SJCRH30 (cell line): ENCODE measurements around the gene SLC6A6. TPM values are rescaled to one million over a fixed set of nuclear protein-coding genes. Genes with fewer than 3 reads are reported as not detected.

Experiments
- DNase-seq, 2 experiments: peaks; one replicate each; pipeline ENCODE4 v3.0.0-alpha.2; 2015 to 2020
- H3K27ac ChIP-seq: fragments of 250-450 bp; sonication (Bioruptor Pico); 2 replicates; pipeline ENCODE4 v1.5.1; 2020; ENCODE audit warnings: mild to moderate bottlenecking, moderate library complexity
- H3K27me3 ChIP-seq: fragments of 250-450 bp; sonication (Bioruptor Pico); 2 replicates; pipeline ENCODE4 v1.5.1; 2020; ENCODE audit warnings: mild to moderate bottlenecking, moderate library complexity
- H3K36me3 ChIP-seq: fragments of 250-450 bp; sonication (Bioruptor Pico); 2 replicates; pipeline ENCODE4 v1.5.1; 2020; ENCODE audit warnings: mild to moderate bottlenecking, moderate library complexity
- H3K4me1 ChIP-seq: fragments of 250-450 bp; sonication (Bioruptor Pico); 2 replicates; pipeline ENCODE4 v1.5.1; 2020; ENCODE audit warnings: mild to moderate bottlenecking, moderate library complexity
- H3K4me3 ChIP-seq: fragments of 250-450 bp; sonication (Bioruptor Pico); 2 replicates; pipeline ENCODE4 v1.5.1; 2020; ENCODE audit warnings: mild to moderate bottlenecking, moderate library complexity
- H3K9me3 ChIP-seq: fragments of 250-450 bp; sonication (Bioruptor Pico); replicated peaks from 2 replicates; pipeline ENCODE4 v1.5.1; 2020; ENCODE audit warnings: mild to moderate bottlenecking, moderate library complexity
- total RNA-seq: library from RNA; depleted of rRNA; stranded (reverse); fragments of >200 nt; shearing (Covaris generic); gene quantifications from 2 replicates; pipeline ENCODE4 v1.2.3, GENCODE V29; 2014

Gene SLC6A6
- total RNA-seq, 1 experiment from 2014 or later = 10.9 TPM

DNA sequence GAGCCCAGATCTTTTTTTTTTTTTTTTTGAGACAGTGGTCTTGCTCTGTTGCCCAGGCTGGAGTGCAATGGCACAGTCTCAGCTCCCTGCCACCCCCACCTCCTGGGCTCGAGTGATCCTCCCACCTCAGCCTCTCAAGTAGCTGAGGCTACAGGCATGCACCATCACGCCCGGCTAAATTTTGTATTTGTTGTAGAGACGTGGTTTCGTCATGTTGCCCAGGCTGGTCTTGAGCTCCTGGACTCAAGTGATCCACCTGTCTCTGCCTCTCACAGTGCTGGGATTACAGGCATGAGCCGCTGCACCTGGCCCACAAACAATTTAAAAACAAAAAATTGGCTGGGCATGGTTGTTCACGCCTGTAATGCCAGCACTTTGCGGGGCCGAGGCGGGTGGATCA lies 22.6 kb upstream of the SLC6A6 start:
- Histone ChIP-seq H3K4me3 (no peak overlapping the region), H3K4me1 (peaks cover 24% of the 10 kb centered on the region), H3K27me3 (no peaks in the 10 kb centered on the region), H3K36me3 (no peaks in the 10 kb centered on the region), H3K9me3 (no peaks in the 10 kb centered on the region), H3K27ac (no peak overlapping the region)
- peak; percentile 85 to 91 for DNase-seq

DNA sequence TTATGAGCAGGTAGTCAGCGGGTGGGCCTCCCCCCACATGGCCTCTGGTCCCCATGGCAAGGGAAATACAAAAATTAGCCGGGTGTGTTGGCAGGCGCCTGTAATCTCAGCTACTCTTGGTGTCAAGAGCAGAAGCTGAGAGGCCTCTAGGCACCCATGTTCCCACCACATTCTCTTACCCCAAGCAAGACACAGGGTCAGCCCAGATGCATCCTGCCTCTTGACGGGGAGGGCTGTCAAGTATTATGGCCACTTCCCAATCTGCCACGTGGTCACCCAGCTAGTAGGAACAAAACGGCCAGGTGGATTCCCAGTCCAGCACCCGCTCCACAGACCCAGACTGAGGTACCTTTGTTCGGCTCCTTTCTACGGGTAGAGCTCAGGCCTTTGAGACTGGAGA lies 16.2 kb upstream of the SLC6A6 start:
- Histone ChIP-seq H3K4me1 (peaks cover 15% of the 10 kb centered on the region), H3K27me3 (no peaks in the 10 kb centered on the region), H3K36me3 (no peaks in the 10 kb centered on the region), H3K4me3 (no peak overlapping the region), H3K9me3 (no peaks in the 10 kb centered on the region), H3K27ac (no peak overlapping the region)
- no peak for DNase-seq

DNA sequence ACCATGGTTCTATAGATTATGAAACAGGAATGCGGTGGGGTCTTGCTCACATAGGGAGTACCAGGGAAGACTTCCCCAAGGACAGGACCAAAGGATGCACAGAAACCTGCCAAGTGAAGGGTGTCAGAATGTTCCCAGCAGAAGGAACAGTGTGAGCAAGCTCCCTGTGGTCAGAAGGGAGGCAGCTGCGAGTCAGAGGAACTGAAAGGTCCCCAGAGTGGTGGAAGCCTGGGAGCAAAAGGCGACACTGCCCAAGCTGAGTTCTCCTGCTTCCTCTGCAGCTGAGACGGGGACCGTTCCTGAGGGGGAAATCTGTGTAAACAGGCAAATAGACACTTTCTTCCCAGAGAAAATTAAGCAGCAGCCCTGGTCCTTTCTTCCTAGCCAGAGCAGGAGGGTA lies 14.2 kb upstream of the SLC6A6 start:
- H3K27ac ChIP-seq = no peak overlapping the region
- no peak for DNase-seq

DNA sequence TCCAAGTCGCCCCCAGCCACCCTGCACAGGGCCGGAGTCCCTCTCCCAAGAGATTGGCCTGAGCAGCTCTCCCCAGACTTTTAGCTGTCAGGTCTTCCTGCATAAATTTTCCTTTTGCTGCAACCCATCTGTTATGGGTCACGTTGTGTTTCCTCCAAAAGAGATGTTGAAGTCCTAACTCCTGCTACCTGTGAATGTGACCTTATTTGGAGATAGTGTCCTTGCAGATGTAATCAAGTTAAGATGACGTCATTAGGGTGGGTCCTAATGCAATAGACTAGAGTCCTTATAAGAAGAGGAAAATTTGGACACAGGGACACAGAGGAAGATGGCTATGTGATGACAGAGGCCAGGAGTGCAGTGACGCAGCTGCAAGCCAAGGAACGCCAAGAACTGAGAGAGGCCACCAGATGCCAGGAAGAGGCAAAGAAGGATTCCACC lies 13.2 kb upstream of the SLC6A6 start:
- no peak overlapping the region for H3K27ac ChIP-seq
- H3K36me3 ChIP-seq = no peaks in the 10 kb centered on the region

More for the DNA sequence above, 14.2 kb upstream of the SLC6A6 start:
- Histone ChIP-seq H3K9me3 (no peaks in the 10 kb centered on the region), H3K4me3 (no peak overlapping the region), H3K4me1 (peaks cover 16% of the 10 kb centered on the region), H3K27me3 (no peaks in the 10 kb centered on the region), H3K36me3 (no peaks in the 10 kb centered on the region)

DNA sequence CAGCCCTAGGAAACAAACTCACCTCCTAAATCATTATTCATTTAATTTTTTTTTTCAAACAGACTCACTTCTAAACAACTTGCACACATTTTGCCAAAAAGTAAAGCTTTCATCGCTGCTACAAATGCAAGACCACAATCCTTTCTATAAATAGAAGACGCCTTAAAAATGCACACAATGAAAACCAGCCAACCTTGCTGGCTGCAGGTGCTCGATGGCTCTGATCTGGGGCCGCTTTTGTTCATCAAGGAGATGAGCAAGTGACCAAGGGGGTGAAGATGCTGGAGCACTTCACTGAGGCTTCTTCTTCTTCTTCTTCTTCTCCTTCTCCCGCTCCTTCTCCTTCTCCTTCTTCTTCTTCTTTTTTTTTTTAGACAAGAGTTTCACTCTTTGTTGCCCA lies 12.7 kb upstream of the SLC6A6 start:
- peaks cover 25% of the 10 kb centered on the region for H3K4me1 ChIP-seq
- H3K9me3 ChIP-seq = no peaks in the 10 kb centered on the region
- H3K4me3 ChIP-seq = no peak overlapping the region
- H3K27ac ChIP-seq = no peak overlapping the region
- DNase-seq = no peak
- no peaks in the 10 kb centered on the region for H3K36me3 ChIP-seq
- H3K27me3 ChIP-seq = no peaks in the 10 kb centered on the region

More for the DNA sequence above, 13.2 kb upstream of the SLC6A6 start:
- Histone ChIP-seq H3K4me3 (no peak overlapping the region), H3K4me1 (peaks cover 25% of the 10 kb centered on the region), H3K27me3 (no peaks in the 10 kb centered on the region), H3K9me3 (no peaks in the 10 kb centered on the region)
- DNase-seq = no peak

DNA sequence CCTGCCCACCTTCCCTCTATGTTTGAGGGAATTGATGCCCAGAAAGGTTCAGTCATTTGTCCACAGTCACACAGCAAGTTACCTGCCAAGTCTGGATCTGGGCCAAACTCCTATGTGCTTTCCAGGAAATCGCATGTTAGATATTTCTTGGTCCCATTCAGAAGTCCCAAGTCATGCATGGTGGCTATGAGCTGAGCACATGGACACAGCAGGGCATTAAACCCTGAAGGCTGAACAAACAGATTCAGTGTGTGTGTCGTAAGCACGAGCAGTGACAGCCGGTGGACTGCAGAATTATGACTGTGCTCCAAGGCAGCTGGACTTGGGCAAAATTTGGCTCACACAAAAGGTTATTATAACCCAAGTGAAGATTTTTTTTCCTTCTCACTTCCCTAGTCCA lies 11.4 kb upstream of the SLC6A6 start:
- H3K4me3 ChIP-seq = no peak overlapping the region
- H3K27me3 ChIP-seq = no peaks in the 10 kb centered on the region
- no peaks in the 10 kb centered on the region for H3K36me3 ChIP-seq
- peak; percentile 82 to 90 for DNase-seq
- H3K4me1 ChIP-seq = peaks cover 25% of the 10 kb centered on the region
- no peaks in the 10 kb centered on the region for H3K9me3 ChIP-seq
- peak overlapping the region; percentile 81 for H3K27ac ChIP-seq

DNA sequence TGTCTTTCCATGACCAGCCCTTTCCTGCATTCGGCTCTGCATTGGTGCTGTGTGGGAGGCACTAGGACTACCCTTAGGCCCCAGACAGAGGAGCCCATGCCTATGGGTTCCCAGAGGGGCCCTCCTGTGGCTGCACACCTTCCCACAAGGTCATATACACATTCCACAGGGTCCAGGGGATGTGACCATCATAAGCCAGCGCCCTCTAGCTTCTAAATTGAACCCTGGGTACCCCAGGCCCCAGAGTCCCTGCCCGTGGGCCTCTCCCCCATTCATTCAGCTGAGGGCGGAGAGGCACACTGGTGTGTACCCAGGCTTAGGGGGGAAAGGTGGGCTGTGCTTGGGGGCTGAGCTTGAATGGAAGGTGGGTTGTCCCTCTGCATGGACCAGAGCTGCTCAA lies 10.2 kb upstream of the SLC6A6 start:
- Histone ChIP-seq H3K27me3 (no peaks in the 10 kb centered on the region), H3K36me3 (no peaks in the 10 kb centered on the region), H3K4me3 (no peak overlapping the region), H3K4me1 (peaks cover 25% of the 10 kb centered on the region), H3K9me3 (no peaks in the 10 kb centered on the region), H3K27ac (no peak overlapping the region)
- DNase-seq = no peak

DNA sequence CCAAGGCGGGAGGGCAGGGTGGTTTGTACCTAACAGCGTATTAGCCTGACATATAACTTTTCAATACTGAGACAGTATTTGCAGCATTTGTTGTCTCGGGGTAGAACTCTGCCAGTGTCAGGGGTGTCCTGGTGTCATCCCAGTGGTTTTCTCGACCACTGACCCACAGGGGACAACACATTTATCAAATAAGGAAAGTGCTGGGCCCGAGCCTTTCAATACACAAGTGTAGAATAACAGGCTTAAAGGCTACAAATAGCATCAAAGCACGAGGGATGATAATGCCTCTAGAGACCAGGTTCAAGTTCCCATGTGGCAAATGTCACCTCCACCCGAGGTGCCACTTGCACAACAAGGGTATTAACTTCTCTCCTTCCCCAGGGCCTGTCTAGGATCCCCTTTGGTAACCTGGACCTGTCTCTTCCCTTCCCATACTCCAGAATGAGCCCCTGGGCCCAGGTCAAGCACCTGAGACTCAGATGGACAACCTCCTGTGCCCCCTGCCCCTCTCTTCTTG lies 9.5 kb upstream of the SLC6A6 start:
- H3K27ac ChIP-seq = no peak overlapping the region
- peaks cover 25% of the 10 kb centered on the region for H3K4me1 ChIP-seq
- H3K9me3 ChIP-seq = no peaks in the 10 kb centered on the region
- no peaks in the 10 kb centered on the region for H3K36me3 ChIP-seq
- no peak for DNase-seq
- no peak overlapping the region for H3K4me3 ChIP-seq
- H3K27me3 ChIP-seq = no peaks in the 10 kb centered on the region

DNA sequence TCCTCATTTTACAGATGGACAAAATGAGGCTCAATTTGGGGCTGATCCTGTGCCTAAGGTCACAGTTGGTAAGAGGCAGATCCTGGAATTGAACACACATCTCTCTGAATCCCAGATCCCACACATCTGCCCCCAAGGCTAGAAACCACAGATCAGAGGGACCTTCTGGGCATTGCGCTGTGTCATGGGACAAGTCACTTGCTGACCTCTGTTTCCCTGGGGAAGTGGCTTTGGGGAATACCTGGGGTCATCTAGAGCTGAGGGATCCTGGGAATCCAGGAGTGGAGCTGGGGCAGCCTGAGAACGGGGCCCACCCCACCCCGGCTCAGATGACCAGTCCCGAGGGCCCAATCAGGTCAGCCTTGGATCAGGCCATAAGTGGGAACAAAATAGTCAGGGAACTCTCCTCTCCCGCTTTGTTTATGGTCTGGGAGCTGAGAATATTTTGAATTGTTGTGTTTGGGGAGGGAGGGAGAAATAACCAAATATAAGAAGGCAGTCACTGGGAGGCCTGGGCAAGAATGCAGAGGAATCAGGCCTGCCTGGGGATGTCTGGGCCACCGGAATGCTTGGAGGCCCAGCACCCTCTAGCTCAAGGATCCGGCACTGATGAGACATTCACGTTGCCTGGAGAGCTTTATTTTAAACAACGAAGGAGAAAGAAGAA lies 8.8 kb upstream of the SLC6A6 start:
- no peaks in the 10 kb centered on the region for H3K9me3 ChIP-seq
- H3K36me3 ChIP-seq = no peaks in the 10 kb centered on the region
- no peak for DNase-seq
- no peak overlapping the region for H3K4me3 ChIP-seq
- no peak overlapping the region for H3K27ac ChIP-seq
- H3K27me3 ChIP-seq = no peaks in the 10 kb centered on the region
- H3K4me1 ChIP-seq = peaks cover 22% of the 10 kb centered on the region

DNA sequence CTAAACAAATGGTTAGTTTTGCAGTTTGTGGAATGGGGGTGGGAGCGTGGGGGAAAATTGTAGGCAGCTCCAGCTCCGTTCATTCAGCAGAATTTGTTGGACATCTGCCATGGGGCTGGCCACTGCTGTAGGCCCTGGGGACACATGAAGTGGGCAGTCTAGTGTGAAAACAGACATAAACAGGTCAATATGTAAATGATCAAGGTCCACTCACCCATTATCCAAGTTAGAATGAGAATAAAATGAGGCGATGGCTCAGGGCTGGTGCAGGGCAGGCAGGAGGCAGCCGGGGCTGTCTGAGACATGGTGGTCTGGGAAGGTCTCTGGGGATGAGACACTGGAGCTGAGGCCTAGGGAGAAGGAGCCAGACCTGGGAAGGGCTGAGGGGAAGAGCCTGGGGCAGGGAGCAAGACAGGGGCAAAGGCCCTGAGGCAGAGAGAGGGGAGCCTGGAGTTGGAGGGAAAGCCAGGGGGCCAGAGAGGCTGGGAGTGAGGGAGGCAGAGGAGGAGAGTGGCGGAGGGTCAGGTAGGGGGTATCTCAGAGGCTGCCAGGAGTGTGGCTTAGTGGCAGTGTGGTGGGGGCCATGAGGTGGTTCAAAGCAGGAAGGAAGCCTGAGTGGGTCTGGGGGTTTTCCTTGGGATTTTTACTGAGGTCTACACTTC lies 6.2 kb upstream of the SLC6A6 start:
- no peak for DNase-seq
- Histone ChIP-seq H3K27me3 (0 out of 2 replicates have a peak, but pooled peaks cover 4% of the 10 kb centered on the region), H3K9me3 (no peaks in the 10 kb centered on the region), H3K4me3 (no peak overlapping the region), H3K36me3 (no peaks in the 10 kb centered on the region), H3K4me1 (peaks cover 16% of the 10 kb centered on the region), H3K27ac (no peak overlapping the region)

DNA sequence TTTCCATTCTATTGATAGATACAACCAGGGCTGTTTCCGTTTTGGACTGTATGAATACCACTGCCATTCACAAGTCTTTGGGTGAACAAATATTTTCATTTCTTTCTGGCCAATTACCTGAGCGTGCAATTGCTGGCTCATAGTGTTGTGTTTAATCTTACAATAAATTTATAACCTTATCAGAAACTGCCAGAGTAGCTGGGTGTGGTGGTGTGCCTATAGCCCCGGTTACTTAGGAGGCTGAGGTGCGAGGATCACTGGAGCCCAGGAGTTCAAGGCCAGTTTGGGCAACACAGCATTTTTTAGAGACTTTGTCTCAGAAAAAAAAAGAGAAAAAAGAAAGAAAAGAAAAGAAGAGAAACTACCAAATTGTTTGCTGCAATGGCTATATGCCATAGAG lies 5.4 kb upstream of the SLC6A6 start:
- 0 out of 2 replicates have a peak, but pooled peaks cover 4% of the 10 kb centered on the region for H3K27me3 ChIP-seq
- H3K4me1 ChIP-seq = peaks cover 8% of the 10 kb centered on the region; the same call in 1 of the 2 replicates
- H3K9me3 ChIP-seq = no peaks in the 10 kb centered on the region
- no peaks in the 10 kb centered on the region for H3K36me3 ChIP-seq
- H3K27ac ChIP-seq = no peak overlapping the region
- no peak for DNase-seq
- H3K4me3 ChIP-seq = no peak overlapping the region

DNA sequence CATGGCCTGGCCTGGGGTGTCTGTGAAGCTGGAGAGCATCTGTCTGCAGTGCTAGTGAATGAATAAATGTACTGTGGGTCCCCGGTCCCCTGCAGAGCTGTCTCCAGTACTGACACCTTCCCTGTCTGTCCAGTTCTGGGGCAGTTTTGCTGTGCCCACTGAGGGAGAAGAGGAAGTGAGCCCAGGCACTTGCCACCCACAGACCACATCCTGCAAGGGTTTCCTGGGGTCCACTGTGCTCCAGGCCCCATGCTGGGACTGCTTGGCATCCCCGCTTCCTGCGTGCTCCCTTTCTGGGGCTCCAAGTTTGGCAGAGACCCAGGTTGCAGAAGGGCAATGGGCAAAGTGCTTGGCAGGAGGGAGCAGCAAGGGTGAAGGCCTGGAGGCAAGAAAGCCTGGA lies 4.9 kb upstream of the SLC6A6 start:
- DNase-seq = no peak
- no peaks in the 10 kb centered on the region for H3K36me3 ChIP-seq
- peaks cover 8% of the 10 kb centered on the region; the same call in 1 of the 2 replicates for H3K4me1 ChIP-seq
- H3K27me3 ChIP-seq = 0 out of 2 replicates have a peak, but pooled peaks cover 4% of the 10 kb centered on the region
- H3K27ac ChIP-seq = no peak overlapping the region
- H3K4me3 ChIP-seq = no peak overlapping the region
- no peaks in the 10 kb centered on the region for H3K9me3 ChIP-seq

DNA sequence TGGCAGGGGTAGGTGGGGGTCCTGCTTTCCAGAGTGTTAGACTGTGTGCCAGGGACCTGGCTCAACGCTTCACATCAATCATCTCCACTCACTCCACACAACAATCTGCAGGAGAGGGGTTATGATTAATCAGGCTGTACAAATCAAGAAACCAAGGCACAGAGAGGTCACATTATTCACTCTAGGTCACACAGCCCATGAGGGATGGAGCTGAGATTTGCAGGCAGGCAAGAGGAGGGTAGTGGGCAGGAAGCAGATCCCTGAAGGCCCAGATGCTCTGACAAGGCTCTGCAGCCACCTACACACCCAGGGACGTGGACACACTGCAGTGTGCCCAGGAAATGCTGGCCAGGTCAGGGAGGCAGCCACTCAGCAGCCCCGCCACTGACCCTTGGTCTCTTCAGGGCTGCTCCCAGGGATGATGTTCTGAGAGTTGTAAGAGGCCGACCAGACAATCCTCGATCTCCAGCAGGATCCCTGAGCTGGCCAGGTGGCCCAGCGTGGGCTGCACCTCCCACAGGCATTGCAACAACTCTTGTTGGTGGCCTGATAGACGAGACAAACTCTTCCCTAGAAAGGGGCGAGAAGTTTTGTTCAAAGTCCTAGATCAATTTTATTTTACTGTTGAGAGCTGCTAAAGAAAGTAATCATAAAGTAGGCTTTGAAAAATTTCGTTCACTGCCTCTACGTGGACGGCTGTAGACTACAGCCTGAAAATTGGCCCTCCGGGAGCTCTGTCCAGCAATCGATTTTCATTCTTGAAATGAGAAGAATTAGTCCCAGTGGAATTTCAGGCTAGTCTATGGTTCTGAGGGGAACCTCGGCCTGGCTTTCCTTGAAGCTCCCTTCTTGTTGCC lies 4.2 kb upstream of the SLC6A6 start:
- no peaks in the 10 kb centered on the region for H3K36me3 ChIP-seq
- 0 out of 2 replicates have a peak, but pooled peaks cover 4% of the 10 kb centered on the region for H3K27me3 ChIP-seq
- no peak overlapping the region for H3K27ac ChIP-seq
- no peak overlapping the region for H3K4me3 ChIP-seq
- peaks cover 8% of the 10 kb centered on the region; the same call in 1 of the 2 replicates for H3K4me1 ChIP-seq
- no peak for DNase-seq
- H3K9me3 ChIP-seq = no peaks in the 10 kb centered on the region

DNA sequence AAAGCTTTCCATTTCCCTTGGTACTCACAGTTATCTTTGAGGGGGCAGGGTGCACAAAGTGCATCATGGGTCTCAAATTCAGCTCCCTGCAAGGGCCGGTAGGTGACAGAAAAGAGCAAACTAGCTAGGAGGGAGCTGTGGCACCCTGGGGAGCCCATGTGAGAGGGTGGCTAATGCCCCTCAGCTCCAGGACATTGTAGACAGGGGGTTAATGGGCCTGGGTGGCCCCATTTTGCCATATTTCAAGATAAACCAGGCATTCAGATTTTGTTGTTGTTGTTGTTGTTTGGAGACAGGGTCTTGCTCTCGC lies 3.7 kb upstream of the SLC6A6 start:
- no peak for DNase-seq
- Histone ChIP-seq H3K4me3 (no peak overlapping the region), H3K9me3 (no peaks in the 10 kb centered on the region), H3K36me3 (no peaks in the 10 kb centered on the region), H3K27ac (no peak overlapping the region), H3K4me1 (peaks cover 4% of the 10 kb centered on the region; the same call in 1 of the 2 replicates), H3K27me3 (0 out of 2 replicates have a peak, but pooled peaks cover 4% of the 10 kb centered on the region)
